GM19328 (cell line): ENCODE measurements around the gene ST3GAL4.
"Not testable (repeated sequence)": the region's sequence is repeated elsewhere in the genome, so short reads cannot be mapped to it uniquely, and the experiment has no call there.

Experiments used
- ATAC-seq: cut with Tn5 transposase; IDR thresholded peaks from one replicate; pipeline ENCODE4 v1.9.1; 2021; ENCODE audit warnings: mild to moderate bottlenecking, moderate library complexity; ENCODE audit not compliant: unreplicated experiment

ST3GAL4 gene

GRCh38 chr11:126384449-126385070, 29.1 kb downstream of the ST3GAL4 start:
- ATAC-seq: no peak

GRCh38 chr11:126385991-126386728, 30.7 kb downstream of the ST3GAL4 start:
- ATAC-seq: no peak

- not testable (repeated sequence) for ATAC-seq
These were observed 31.2 kb downstream of the ST3GAL4 start for GRCh38 chr11:126386729-126387071.

- ATAC-seq: no peak
These were observed 32.4 kb downstream of the ST3GAL4 start for GRCh38 chr11:126387857-126388256.

GRCh38 chr11:126390272-126390867, 34.9 kb downstream of the ST3GAL4 start:
- ATAC-seq: no peak

- no peak for ATAC-seq
These were observed 35.9 kb downstream of the ST3GAL4 start for GRCh38 chr11:126391286-126391954.

GRCh38 chr11:126391970-126392632, 36.6 kb downstream of the ST3GAL4 start:
- ATAC-seq: peak; percentile 66

GRCh38 chr11:126392633-126393013, 37.1 kb downstream of the ST3GAL4 start:
- ATAC-seq: no peak

GRCh38 chr11:126393143-126393542, 37.7 kb downstream of the ST3GAL4 start:
- ATAC-seq: no peak

- no peak for ATAC-seq
These were observed 38.5 kb downstream of the ST3GAL4 start for GRCh38 chr11:126394036-126394435.

GRCh38 chr11:126394634-126395072, 39.2 kb downstream of the ST3GAL4 start:
- ATAC-seq: not testable (repeated sequence)

GRCh38 chr11:126395784-126396183, 40.3 kb downstream of the ST3GAL4 start:
- ATAC-seq: not testable (repeated sequence)

- not testable (repeated sequence) for ATAC-seq
These were observed 40.8 kb downstream of the ST3GAL4 start for GRCh38 chr11:126396266-126396665.

GRCh38 chr11:126396965-126397364, 41.5 kb downstream of the ST3GAL4 start:
- no peak for ATAC-seq

GRCh38 chr11:126398296-126398695, 42.8 kb downstream of the ST3GAL4 start:
- ATAC-seq: no peak

- ATAC-seq: no peak
These were observed 43.2 kb downstream of the ST3GAL4 start for GRCh38 chr11:126398721-126399120.

GRCh38 chr11:126400019-126400418, 44.5 kb downstream of the ST3GAL4 start:
- no peak for ATAC-seq

- ATAC-seq: no peak
These were observed 45.0 kb downstream of the ST3GAL4 start for GRCh38 chr11:126400479-126400878.

GRCh38 chr11:126403022-126403581, 47.6 kb downstream of the ST3GAL4 start:
- ATAC-seq: no peak

- peak; percentile 85 for ATAC-seq
These were observed 48.2 kb downstream of the ST3GAL4 start for GRCh38 chr11:126403658-126404057.

GRCh38 chr11:126404367-126404766, 48.9 kb downstream of the ST3GAL4 start:
- no peak for ATAC-seq
